IPS DF 4.7 (cell line): ENCODE measurements around the gene CYP1B1.
"Not testable (repeated sequence)": the region's sequence is repeated elsewhere in the genome, so short reads cannot be mapped to it uniquely, and the experiment has no call there.

Experiments
- DNase-seq: peaks from one replicate; pipeline ENCODE4 v3.0.0-alpha.2; 2013; ENCODE audit warnings: low spot score; ENCODE audit errors: extremely low read depth

Gene CYP1B1

DNA sequence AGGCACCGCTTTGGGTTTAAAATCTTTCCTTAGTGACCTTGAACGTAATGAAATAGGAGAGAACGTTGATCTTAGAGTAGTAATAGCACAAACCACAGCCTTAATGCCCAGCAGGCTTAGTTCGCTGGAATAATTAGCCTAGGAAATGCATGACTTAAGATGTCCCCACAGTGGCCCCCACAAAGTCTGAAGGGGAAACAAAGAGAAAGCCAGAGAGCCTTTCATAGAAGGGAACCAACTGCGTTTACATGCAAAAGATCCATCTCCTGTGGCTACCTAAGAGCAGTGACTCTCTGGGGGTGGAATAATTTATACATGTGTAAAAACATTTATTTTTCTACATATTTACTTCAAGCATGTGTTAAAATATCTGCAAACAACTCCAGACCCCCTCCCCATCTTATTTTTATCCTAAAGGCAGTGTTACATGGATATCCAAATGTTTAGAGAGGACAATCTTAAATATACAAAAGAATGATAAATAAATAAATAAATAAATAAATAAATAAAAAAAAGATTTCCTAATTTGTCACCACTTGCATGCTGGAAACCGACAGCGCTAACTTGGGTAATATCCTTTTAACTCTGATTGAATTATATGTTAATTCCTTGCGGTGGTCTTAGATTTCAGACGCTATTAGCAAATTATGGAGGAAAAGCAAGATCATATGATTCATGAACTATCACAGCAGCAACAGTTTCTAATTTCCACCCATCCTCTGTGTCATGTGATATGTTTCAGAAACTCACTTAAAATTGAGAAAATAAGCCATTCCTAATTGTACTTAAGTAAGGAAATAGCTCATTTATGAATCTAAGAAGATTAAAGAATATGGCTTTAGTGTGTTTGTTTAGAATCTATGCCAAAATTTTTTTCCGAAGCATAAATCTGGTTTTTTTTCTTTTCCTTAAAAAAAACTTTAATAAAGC, 23.4 kb upstream of the CYP1B1 start:
- no peak for DNase-seq

DNA sequence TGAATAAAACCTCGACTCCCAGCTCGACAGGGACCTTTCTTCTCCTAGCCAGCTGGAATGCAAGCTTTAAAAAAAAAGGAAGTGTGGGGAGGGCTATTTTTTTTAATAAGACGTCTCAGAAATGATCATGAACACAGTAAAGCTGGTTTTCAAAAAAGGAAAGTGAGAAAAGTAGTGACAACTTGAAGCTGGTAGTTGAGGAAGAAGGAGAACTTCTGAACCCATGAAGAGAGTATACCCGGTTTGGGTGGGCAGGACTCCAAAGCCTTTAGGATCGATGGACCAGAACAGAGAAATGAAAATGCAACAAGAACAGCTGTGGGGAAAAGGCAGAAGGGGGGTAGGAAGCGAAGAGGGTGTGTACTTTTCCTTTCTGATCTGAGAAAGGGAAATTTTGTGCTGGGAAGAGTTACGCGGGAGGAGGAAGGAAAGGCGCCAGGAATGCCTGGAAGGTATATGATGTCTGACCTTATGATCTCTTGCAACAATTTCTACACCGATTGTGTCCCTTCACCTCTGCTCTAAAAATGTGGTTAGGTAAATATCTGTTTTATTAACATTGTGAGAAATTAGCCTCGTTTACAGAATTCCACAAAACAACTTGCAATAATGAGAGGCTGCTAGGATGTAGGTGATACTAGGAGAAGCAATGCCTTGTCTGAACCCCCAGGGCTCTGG, 22.6 kb upstream of the CYP1B1 start:
- no peak for DNase-seq

DNA sequence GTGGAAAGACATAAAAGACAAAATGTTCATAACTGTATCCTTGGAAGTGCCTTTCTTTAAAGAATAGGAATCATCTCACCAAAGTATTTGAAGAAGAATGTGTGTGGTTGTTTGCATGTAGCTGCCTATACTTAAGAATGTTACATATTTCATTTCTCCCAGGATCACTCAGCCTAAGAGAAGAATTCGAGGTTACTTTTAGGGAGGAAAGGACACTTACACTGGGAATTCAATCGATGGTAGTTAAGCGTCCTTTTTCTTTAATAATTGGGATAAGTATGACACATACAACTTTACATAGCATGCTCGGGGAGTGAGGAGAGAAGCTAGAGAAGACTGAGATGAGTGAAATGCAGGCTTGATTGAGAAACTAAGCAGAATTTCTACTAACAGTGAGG, 22.0 kb upstream of the CYP1B1 start:
- no peak for DNase-seq

DNA sequence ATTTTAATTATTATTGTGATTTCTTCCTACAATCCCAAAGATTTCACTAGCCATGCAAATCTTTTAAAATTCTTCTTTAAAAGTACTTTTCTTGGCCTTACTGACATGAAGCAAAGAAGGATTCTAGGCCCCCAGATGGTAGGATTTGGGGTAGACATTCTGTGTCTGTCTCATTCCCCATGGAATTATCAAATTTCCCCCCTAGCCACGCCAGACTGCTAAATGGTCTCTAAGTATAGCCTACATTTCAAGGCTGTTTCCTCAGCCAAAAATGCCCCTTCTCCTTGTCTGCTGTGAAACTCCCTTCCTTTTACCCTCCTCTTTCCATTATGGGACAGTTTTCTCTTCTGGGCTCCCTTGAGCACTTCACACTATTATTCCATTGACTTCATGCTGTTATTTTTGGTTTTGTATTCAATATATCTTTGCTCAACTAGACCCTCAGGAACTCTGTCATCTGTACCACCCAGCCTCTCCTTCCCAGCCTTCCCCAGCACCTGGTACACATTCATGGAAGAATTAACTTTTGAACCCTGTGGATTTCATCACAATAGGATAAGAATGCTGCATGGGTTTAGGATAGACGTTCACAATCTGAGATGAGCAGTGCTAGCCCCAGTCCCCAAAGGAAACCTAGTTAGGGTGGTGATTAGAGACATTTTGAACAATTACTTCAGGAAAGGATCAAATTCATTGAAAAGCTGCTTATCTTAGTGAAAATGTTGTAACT, 21.5 kb upstream of the CYP1B1 start:
- no peak for DNase-seq

DNA sequence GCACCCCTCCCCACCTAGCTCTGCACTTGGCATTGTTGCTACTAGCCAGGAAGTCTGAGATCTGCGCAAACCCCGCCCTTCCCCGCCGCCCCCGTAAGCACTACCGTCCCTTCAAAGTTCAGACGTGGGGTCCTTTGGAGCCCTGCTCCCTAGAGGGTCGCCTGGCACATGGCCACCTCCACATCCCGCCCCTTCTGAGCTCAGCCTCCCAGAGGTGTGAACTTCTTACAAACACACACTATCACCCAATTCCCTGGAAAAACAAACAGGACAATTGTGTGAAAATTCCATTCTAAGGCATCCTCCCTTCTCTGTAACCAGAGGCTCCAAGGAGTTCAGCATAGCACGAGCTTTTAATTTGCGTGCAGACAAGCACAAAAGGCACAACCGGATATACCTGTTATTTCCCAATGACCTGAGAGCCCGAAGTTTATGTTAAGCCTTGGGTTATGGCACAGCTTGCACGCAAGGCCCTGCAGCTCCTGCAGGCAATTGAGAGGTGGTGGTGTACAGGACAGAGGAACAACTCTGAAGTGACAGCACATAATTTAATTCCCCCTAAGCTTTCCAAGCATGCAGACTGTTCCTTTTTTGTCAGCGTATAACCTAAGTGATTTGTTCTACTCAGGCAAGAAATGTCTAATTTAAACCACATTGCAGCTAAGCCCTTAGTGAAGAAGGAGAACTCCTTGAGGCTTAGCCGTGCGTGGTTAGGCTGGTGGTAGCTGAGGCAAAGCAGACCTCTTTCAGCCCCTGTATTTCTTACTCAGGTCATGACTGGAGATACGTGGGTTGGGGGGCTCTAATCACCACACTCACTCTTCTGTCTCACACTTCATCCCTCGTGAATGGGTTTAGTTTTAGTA, 20.3 kb upstream of the CYP1B1 start:
- no peak for DNase-seq

DNA sequence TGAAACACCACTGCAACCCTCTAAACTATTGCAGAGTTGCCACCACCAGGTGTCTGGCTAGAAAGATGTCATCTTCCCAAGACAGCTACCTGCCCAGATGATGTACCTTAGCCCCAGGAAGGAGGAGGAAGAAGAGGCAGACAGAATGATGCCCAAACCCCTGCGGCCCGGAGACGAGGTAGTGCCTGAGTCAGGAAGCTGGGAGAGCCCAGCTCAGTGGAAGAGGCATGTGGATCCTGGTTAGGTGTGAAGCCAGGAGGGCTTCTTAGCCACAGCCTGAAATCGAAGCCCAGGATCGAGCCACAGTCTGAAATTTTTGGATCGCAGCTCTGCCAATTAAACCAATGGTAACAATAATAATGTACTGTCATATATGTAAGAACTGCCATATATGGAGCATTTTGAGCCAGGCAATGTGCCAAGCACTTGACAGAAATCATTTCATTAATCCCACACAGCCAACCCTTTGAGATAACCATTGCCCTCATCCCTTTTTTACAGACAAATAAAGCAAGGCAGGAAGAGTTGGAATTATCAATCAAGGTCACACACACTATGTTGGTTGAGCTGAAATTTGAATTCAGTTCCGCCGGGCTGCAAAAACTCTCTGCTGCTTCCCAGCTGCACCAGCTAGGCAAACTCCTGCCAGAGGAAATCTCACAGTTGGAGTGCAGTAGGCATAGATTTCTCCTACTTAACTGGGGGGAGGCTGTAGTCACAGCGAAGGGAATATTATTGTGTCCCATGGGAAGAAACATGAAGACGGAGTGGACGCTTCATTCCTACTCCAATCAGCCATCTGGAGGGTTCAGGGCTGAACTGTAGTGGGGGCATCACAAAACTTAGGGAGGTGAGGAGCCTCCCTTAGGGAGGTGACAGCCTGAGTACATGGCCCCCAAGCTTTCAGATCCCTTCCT, 19.4 kb upstream of the CYP1B1 start:
- no peak for DNase-seq

DNA sequence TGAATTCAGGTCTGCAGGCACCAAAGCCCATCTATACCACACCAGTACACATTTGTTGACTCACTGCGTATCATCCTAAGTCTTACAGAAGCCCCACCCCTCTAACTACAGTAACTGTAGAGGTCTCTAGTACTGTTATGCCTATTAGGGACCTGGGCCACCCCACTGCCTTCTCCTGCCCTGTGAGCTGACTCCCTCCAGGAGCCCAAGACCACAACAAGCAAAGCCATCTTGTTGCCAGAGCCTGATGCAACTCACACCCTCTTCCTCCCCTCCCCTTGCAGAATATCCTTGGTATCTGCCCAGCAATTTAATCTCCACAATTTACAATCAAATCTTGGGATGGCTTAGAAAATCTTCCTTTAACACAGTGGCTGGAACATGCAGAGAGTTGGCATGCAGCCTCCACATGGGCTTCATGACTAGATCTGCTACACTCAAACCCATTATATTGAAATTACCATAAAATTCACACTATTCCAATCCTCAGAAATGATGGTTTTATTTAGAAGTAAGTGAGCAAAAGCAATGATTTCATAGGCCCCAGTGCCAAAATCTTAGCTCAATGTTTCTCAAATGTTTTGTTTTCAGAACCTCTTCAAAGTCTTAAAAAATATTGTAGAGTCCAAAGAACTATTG, 17.7 kb upstream of the CYP1B1 start:
- no peak for DNase-seq

DNA sequence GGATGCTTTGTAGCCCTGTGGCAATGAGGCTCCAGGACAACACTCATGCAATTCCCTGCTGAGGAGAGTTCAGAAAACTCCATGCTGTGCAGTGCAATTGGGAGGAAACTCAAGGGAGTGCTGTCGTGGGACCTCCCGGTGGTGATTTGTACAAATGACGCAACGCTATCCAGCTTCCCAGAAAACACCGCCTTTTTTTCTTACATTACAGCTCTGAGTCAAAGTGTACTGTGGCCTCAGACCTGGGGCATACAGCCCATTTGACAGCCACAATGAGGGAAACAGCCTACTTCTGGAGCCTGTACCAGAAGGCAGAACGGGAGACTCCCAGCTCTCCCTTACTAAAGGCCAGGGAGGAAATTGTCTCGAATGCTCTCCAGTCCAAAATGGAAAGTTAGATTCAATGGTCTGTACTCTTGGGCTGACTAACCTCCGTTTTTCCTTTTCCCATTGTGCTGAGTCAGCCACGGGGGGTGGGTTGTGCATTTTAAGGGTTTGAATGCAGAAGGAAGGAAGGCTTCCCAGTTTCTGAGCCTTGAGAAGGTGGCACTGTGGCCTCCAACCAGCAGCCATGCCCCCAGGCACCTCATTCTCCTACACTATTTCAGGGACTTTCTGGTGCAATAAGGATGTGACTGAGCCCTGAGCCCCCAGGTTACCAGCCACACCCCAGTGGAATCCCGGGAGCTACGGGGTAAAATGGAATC, 16.4 kb upstream of the CYP1B1 start:
- no peak for DNase-seq

DNA sequence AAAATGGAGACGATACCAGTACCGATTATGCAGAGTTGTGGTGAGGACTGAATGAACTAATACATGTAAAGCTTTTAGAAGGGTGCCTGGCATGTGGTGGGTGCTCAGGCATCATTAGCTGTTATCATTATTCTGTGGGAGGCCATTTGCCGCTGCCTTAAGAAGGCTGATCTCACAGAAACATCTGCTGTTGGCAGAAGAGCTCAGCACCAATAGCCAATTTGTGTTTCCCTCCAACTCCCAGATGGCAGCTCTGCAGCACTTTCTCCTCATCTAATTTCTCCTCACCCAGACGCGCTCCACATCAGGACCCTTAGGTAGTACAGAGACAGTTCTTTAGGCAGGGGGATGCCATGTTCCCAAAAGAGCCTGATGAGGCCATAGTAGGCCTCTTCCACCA, 15.8 kb upstream of the CYP1B1 start:
- DNase-seq, result no peak

DNA sequence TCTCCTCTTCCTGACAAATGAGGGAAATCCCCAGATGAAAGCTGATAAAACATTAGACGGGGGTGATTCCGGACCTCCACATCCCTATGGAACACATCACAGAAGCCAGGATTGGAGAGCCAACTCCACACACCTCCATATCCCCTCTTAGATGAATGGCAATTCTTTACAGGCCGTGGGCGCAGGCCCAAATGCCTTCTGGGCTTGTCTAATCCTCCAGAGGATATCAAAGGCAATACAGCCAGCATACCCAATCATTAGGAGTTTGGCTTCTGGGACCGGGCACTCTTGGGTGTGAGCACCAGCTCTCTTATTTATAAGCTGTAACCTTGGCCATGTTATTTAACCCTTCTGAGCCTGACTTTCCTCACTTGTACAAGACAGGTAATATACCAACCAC, 15.0 kb upstream of the CYP1B1 start:
- no peak for DNase-seq

DNA sequence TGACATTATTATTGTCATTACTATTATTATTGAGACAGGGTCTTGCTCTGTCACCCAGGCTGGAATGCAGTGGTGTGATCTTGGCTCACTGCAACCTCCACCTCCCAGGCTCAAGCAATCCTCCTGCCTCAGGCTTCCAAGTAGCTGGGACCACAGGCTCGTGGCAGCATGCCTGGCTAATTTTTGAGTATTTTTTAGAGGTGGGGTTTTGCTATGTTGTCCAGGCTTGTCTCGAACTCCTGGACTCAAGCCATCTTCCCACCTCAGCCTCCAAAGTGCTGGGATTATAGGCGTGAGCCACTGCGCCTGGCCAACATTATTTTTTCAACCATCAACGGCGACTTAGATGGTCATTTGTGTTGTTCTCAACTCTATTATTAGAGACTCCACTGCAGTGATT, 14.3 kb upstream of the CYP1B1 start:
- not testable (repeated sequence) for DNase-seq

DNA sequence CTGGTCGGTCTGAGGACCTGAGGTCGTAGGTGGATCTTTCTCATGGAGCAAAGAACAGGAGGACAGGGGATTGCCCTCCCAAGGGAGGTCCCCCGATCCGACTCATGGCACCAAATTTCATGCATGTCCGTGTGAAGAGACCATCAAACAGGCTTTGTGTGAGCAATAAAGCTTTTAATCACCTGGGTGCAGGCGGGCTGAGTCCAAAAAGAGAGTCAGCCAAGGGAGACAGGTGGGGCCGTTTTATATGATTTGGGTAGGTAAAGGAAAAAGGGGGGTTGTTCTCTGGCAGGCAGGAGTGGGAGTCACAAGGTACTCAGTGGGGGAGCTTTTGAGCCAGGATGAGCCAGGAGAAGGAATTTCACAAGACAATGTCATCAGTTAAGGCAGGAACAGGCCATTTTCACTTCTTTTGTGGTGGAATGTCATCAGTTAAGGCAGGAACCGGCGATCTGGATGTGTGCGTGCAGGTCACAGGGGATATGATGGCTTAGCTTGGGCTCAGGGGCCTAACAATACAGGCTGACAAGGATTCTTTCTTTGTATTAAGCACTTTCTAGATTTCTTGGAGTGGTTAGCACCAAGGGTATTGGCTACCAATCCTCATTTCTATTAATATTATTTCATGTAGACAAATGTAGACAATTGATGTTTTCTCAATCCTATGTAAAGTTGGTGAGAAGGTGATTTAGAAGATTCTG, 10.2 kb upstream of the CYP1B1 start:
- DNase-seq, result not testable (repeated sequence)

DNA sequence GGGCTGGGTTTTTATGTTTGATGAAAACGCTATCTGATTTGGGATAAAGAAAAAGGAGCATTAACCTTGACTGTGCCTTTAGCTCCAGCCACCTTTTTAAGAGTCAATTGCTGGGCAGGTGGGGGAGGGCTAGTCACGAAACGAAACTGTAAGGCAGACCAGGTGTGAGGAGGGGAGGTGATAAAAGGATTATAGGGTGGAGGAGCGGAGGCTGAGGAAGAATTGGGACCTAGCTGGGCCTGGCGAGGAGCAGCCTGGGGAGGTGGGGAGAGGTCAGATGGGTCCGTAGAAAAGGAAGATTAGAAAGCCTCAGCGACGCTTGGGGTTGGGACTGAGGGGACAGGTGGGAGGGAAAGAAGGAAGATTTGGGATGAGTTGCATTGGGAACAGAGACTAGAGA, 8.6 kb upstream of the CYP1B1 start:
- not testable (repeated sequence) for DNase-seq

DNA sequence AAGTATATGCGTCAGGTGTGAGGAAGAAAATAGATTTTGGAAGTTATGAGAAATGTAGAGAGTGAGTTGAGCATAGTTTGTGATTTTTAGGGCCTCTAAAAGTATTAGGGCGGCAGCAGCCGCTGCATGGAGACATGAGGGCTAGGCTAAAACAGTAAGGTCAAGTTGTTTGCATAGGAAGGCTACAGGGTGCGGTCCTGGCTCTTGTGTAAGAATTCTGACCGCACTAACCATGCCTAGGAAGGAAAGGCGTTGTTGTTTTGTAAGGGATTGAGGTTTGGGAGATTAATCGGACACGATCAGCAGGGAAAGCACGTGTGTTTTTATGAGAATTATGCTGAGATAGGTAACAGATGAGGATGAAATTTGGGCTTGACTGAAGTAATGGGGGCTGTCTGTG, 6.8 kb upstream of the CYP1B1 start:
- not testable (repeated sequence) for DNase-seq

DNA sequence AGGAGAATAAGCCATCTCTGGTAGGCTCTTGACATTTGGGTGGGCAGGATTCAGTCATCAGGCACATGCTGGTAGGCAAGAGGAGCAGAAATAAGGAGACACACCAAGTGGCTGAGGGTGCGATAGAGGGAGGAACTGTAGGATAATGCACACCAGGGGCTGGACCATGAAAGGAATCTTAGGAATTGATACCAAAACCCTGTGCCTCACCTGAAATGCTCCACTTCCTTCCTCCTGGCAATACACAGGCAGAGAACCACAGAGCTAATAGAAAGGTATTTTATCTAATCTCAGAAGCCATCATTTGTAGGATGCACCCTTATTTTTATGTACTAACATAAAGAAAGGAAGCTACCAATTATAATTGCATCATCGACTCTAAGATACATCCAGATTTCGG, 4.4 kb upstream of the CYP1B1 start:
- no peak for DNase-seq

DNA sequence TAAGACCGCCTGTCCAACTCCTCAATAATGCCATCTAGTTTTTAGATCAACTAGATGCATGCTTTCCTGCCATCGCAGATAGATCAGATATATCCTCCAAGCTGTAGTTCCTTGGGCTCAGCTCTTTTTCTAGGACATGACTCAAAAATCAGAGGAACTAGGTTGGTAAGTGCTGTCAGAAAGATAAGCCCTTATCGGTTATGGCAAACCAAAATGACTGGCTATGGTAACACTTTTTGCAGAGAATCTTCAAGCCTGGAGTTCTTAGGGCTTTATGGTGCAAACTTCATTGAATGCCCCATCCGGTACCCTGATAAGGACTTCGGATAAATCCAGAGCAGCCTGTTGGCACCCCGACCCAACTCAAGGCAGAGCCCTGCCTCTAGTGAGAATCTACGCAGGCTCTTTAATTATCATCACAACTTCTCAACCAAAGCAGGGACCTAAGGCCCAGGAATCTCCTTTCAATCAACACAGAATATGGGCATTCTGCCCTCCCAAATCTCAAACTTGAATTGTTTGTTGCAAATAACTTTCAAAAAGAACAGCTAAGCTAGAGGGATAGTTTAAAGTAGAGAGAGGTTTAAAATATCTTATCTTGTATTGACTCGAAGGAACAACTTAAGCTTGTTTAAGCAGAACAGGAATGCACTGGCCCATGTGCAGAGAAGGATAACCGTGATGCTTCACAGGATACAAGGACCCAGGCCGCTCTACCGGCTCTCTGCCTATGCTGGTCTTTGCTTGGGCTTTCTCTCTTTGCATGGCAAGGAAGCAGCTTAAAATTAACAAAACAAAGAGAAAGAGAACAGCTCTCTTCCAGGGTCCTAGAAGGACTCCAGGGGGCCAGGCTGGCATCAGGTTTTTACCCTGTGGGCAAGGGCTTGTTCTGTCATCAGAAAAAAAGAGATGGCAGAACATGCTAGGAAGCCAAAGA, 3.4 kb upstream of the CYP1B1 start:
- DNase-seq, result no peak

DNA sequence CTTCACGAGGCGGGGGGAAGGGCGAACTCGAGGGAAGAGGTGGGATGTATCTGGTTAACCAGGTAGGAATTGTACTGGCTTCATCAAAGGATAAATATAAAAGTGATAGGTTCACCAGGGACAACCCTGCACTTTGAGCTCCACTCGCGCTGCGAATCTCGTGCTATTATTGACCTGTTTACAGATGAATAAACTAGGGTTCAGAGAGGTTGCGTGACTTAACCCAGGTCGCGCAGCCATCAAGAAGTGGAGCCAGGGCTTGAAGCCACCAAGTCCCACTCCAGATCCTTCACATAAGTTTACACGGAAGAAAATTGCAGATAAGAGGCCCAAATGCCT, 1.4 kb upstream of the CYP1B1 start:
- DNase-seq, result no peak
